ENCODE measurements around the gene ARHGAP45.
A peak's percentile ranks its signal among the peaks of the same experiment; 100 is the strongest.

ARHGAP45 gene

DNA sequence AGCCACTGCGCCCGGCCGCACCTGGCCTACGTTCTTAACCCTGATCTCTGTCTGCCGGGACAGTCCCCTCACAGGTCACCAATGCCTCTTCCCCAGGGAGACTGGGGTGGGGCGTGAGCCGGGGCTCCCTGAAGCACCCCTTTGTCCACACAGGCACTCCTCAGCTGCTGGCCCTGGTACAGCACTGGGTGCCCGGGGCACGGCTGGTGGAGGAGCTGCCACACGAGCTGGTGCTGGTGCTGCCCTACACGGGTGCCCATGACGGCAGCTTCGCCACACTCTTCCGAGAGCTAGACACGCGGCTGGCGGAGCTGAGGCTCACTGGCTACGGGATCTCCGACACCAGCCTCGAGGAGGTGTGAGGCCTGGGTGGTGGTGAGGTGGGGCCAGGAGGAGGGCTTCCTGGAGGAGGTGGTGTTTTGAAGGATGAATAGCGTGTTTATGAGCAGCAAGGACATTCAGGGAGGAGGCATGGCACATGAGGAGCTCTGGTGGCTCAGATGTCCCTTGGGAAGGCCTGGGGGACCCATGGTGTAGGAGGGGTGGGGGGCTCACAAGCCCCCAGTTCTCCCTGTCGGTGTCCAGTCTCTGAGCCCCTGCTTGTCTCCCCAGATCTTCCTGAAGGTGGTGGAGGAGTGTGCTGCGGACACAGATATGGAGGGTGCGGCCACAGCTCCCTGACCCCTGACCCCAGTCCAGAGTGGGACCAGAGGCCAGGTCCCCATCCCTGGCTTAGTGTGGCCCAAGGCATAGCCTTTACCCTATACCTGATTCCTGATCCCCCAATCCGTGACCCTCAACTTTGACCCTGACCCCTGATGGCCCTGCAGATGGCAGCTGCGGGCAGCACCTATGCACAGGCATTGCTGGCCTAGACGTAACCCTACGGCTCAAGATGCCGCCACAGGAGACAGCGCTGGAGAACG lies 13.5 kb upstream of the ARHGAP45 start:
- no peak overlapping the region for H3K4me3 ChIP-seq (ENCODE audit: low read depth, low read length)
- no peak for TF ChIP-seq CTCF (IDR thresholded peaks at IDR 0.05; ENCODE audit: insufficient read depth, low read depth, low read length, missing control alignments)
- no peak for DNase-seq (ENCODE audit: low read depth)

- no peak for DNase-seq (ENCODE audit: low read depth)
- H3K4me3 ChIP-seq (ENCODE audit: low read depth, low read length): no peak overlapping the region
- TF ChIP-seq CTCF (IDR thresholded peaks at IDR 0.05; ENCODE audit: insufficient read depth, low read depth, low read length, missing control alignments): no peak
Measured at GRCh38 chr19:1054102-1055027, 12.6 kb upstream of the ARHGAP45 start.

DNA sequence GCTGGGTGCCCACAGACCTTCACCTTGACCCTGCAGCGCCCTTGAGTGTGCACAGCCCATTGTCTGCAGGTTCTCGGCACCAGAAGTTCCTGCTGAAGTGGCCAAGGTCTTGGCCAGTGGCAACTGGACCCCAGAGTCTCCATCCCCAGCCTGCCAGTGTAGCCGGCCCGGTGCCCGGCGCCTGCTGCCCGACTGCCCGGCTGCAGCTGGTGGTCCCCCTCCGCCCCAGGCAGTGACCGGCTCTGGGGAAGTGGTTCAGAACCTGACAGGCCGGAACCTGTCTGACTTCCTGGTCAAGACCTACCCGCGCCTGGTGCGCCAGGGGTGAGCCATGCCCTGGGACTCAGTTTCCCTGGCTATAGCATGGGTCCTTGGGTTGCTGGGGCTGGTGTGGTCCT lies 11.9 kb upstream of the ARHGAP45 start:
- no peak for TF ChIP-seq CTCF (IDR thresholded peaks at IDR 0.05; ENCODE audit: insufficient read depth, low read depth, low read length, missing control alignments)
- DNase-seq (ENCODE audit: low read depth): no peak
- H3K4me3 ChIP-seq (ENCODE audit: low read depth, low read length): no peak overlapping the region

GRCh38 chr19:1055886-1056620 lies 10.9 kb upstream of the ARHGAP45 start:
- H3K4me3 ChIP-seq (ENCODE audit: low read depth, low read length): no peak overlapping the region
- no peak for TF ChIP-seq CTCF (IDR thresholded peaks at IDR 0.05; ENCODE audit: insufficient read depth, low read depth, low read length, missing control alignments)
- DNase-seq (ENCODE audit: low read depth): no peak

DNA sequence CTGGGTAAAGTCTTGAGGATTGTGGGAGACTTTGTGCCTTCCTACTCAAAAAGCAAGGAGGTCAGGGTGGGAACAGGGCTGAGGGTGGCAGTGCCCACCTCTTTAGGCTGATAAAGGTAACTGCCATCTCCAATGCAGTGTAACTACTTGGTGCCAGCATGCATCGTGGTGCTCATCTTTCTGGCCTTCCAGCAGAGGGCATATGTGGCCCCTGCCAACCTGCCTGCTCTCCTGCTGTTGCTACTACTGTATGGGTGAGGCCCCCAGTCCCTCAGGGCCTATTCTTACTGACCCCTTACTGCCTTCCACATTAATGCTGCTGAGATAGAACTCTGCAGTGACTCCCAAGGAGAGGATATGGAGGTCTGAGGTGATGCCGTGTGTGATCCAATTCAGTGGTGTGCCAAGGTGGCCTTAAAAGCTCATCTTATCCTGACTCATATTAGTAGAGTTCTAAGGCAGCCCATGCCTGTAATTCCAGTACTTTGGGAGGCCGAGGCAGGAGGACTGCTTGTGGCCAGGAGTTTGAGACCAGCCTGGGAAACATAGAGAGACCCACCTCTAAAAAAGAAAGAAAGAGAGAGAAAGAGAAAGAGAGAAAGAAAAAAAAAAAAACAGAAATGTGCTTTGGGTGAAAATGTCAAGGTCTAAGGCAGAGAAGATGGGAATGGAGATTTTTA lies 9.7 kb upstream of the ARHGAP45 start:
- no peak overlapping the region for H3K4me3 ChIP-seq (ENCODE audit: low read depth, low read length)
- TF ChIP-seq CTCF (IDR thresholded peaks at IDR 0.05; ENCODE audit: insufficient read depth, low read depth, low read length, missing control alignments): peak; percentile 44
- DNase-seq (ENCODE audit: low read depth): peak; percentile 61

DNA sequence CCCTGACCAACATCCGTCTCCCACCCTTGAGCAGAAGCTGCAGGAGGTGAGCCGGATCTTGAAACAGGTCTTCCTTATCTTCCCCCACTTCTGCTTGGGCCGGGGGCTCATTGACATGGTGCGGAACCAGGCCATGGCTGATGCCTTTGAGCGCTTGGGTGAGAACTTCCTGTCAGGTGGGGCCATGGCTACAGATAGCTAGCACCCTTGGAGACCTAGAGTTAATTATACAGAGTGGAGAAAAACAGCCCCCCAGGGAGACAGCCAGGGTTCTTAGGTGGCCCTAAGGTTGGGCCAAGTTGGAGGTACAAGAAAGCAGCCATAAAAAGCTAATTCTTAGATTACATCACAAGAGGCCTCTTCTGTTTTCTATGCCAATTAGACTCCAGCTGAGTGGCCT lies 8.9 kb upstream of the ARHGAP45 start:
- no peak for TF ChIP-seq CTCF (IDR thresholded peaks at IDR 0.05; ENCODE audit: insufficient read depth, low read depth, low read length, missing control alignments)

More for the DNA sequence above, 8.9 kb upstream of the ARHGAP45 start:
- DNase-seq (ENCODE audit: low read depth): no peak
- H3K4me3 ChIP-seq (ENCODE audit: low read depth, low read length): no peak overlapping the region
